Progenitor cell of endocrine pancreas (in vitro differentiated cells): ENCODE measurements around the gene PXMP4. TPM values are rescaled to one million over a fixed set of nuclear protein-coding genes. Genes with fewer than 3 reads are reported as not detected.

Experiments
- DNase-seq: peaks from one replicate; pipeline ENCODE4 v3.0.0; 2021; ENCODE audit warnings: low spot score; ENCODE audit not compliant: unreplicated experiment
- H3K27ac Mint-ChIP-seq: 2 replicates; pipeline ENCODE4 v1.8.0; 2021; ENCODE audit warnings: mild to moderate bottlenecking, moderate library complexity, mixed read lengths
- H3K27me3 Mint-ChIP-seq: 2 replicates; pipeline ENCODE4 v1.8.0; 2021; ENCODE audit warnings: mixed read lengths
- H3K36me3 Mint-ChIP-seq: 2 replicates; pipeline ENCODE4 v1.8.0; 2022; ENCODE audit warnings: mixed read lengths; ENCODE audit not compliant: insufficient read depth
- H3K4me1 Mint-ChIP-seq: 2 replicates; pipeline ENCODE4 v1.8.0; 2021; ENCODE audit warnings: low read depth, mixed read lengths
- H3K4me3 Mint-ChIP-seq: 2 replicates; pipeline ENCODE4 v1.8.0; 2021; ENCODE audit warnings: low read depth, mild to moderate bottlenecking, moderate library complexity, mixed read lengths
- H3K9me3 Mint-ChIP-seq: 2 replicates; pipeline ENCODE4 v1.8.0; 2021; ENCODE audit warnings: low read depth, mixed read lengths
- CTCF ChIP-seq: fragments of 200-600 bp; sonication (generic); IDR thresholded peaks from one replicate; pipeline ENCODE4 v1.5.0; 2021; ENCODE audit warnings: antibody characterized with exemption, mild to moderate bottlenecking; ENCODE audit not compliant: unreplicated experiment
- total RNA-seq: library from RNA; stranded (reverse); gene quantifications from 2 replicates; pipeline ENCODE4 v1.2.1, GENCODE V29; 2021

PXMP4 gene
- total RNA-seq, 1 donor from 2014 or later, result 5.0 TPM

GRCh38 chr20:33687993-33688937 lies 31.8 kb downstream of the PXMP4 start:
- Mint-ChIP-seq H3K27ac (peak overlapping the region; percentile 56), H3K36me3 (peaks cover 2% of the 10 kb centered on the region), H3K4me1 (peaks cover 17% of the 10 kb centered on the region), H3K27me3 (no peaks in the 10 kb centered on the region), H3K9me3 (no peaks in the 10 kb centered on the region), H3K4me3 (no peak overlapping the region)
- no peak for TF ChIP-seq CTCF
- no peak for DNase-seq

- Mint-ChIP-seq H3K27me3 (no peaks in the 10 kb centered on the region), H3K36me3 (peaks cover 2% of the 10 kb centered on the region), H3K4me3 (peak overlapping the region; percentile 73), H3K9me3 (no peaks in the 10 kb centered on the region), H3K27ac (peak overlapping the region; percentile 16), H3K4me1 (peaks cover 17% of the 10 kb centered on the region)
- no peak for TF ChIP-seq CTCF
- no peak for DNase-seq
These were observed 32.7 kb downstream of the PXMP4 start for GRCh38 chr20:33687370-33687915.

GRCh38 chr20:33686984-33687366 lies 33.1 kb downstream of the PXMP4 start:
- H3K36me3 Mint-ChIP-seq, result peaks cover 2% of the 10 kb centered on the region
- H3K27ac Mint-ChIP-seq, result peak overlapping the region; percentile 16
- no peaks in the 10 kb centered on the region for H3K9me3 Mint-ChIP-seq
- peak overlapping the region; percentile 73 for H3K4me3 Mint-ChIP-seq
- peaks cover 17% of the 10 kb centered on the region for H3K4me1 Mint-ChIP-seq
- TF ChIP-seq CTCF, result no peak
- no peak for DNase-seq
- no peaks in the 10 kb centered on the region for H3K27me3 Mint-ChIP-seq

- Mint-ChIP-seq H3K4me3 (peak within 1 kb of the TSS; percentile 77), H3K27ac (peak within 1 kb of the TSS; percentile 80), H3K27me3 (no peaks in the 10 kb centered on the region), H3K4me1 (peaks cover 17% of the 10 kb centered on the region), H3K36me3 (peaks cover 2% of the 10 kb centered on the region), H3K9me3 (no peaks in the 10 kb centered on the region)
- peak; percentile 100 for DNase-seq
- TF ChIP-seq CTCF, result peak; percentile 53
These were observed 33.8 kb downstream of the PXMP4 start, which contains the start of gene E2F1 for GRCh38 chr20:33686100-33686983. Gene E2F1 (minus strand): TSS chr20:33686385. CDS start chr20:33686264, 121 bp downstream.
